Amygdala (tissue), 56 donors: Measurements from ENCODE around the gene RPS8.
"Not testable (repeated sequence)": the region's sequence is repeated elsewhere in the genome, so short reads cannot be mapped to it uniquely, and the experiment has no call there.

Source experiments
- DNase-seq, 56 donors: peaks; one replicate each; lab custom pipeline; 2025; lab: John Stamatoyannopoulos, UW

RPS8 gene

GRCh38 chr1:44817307-44817706 is 42.0 kb downstream of the RPS8 start:
- no peak for DNase-seq

DNA sequence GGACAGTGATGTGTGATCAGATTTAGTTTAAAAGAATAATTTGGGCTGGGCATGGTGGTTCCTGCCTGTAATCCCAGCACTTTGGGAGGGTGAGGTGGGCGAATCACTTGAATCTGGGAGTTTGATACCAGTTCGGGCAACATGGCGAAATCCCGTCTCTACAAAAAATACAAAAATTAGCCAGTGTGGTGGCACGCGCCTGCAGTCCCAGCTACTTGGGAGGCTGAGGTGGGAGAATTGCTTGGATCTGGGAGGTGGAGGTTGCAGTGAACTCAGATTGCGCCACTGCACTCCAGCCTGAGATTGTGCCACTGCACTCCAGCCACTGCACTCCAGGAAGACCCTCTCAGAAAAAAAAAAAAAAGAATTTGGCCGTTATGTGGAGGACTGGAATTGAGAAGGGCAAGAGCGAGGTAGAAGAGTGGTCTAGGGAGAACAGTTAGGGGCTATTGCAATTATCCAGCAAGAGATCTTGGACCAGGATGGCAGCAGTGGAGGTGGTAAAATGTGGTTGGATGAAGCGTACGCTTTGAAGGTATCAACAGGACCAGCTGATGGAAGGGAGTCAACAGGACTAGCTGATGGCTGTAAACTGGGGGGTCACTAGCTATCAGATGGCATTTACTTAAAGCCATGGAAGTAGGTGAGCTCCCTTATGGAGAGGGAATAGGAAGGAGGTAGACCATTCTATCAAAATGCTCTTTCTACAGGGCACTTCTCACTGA is 42.6 kb downstream of the RPS8 start:
- no peak for DNase-seq

DNA sequence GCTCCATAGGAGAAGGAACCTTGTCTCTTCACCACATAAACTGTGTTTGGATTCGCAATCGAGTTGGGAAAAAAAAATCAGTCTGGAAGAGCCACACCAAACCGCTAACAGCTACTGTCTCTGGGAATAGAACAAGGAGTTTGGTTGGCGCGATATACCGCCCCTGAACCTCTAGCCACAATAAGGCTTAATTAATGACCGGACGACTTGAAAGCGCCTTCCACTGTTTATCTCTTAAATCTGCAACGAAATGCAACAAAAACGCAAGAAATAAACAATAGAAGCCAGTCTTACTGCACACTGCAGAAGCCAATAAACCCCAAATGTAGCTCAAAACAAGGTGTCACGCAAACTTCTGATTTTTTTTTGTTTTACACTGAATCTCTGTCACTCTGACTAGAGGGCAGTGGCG is 43.9 kb downstream of the RPS8 start:
- DNase-seq, result no peak

- DNase-seq, result peak in 45 of 56 donors; percentile 23 to 78 (median 55)
Measured at GRCh38 chr1:44819608-44820327, 44.4 kb downstream of the RPS8 start.

DNA sequence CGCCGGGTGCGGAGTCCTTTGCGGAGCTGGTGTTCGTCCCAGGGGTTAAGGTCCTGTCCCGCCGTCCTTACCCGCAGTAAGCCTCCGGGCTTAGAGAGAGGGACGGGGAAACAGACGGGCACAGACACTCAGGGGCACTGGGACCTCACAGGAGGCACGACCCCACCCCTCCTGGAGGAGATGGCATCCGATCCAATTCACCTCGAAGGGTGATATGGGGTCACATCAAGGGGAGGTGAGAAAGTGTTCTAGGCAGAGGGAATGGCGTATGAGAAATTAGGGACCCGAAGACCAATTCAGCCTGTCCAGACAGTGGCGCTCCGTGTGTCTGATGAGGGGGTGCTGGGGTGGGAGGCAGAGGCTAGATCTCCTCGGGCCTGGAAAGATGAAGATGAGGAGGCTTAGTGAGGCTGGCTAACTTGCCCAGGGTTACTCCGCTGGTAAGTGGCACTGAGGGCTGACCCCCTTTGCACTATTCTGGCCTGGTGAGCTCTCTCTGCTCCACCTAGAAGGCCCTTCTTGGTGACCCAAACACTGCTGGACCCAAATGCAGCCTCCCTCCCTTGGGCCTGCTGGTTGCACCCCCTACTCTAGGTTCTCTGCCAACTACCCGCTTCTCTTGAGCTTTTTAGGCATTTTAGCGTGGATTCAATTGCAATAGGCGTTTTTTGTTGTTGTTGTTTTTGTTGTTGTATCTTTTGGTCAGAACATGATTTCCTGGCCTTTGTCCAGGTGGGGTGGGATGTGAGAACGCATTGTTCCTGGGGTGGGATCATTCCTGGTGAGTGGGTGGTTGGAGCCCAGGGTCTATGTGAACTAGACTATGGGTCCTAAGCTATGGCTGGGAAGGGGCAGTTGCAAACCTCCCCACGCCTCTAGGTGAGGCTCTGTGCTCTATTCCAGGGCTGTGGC is 45.2 kb downstream of the RPS8 start:
- DNase-seq, result no peak

DNA sequence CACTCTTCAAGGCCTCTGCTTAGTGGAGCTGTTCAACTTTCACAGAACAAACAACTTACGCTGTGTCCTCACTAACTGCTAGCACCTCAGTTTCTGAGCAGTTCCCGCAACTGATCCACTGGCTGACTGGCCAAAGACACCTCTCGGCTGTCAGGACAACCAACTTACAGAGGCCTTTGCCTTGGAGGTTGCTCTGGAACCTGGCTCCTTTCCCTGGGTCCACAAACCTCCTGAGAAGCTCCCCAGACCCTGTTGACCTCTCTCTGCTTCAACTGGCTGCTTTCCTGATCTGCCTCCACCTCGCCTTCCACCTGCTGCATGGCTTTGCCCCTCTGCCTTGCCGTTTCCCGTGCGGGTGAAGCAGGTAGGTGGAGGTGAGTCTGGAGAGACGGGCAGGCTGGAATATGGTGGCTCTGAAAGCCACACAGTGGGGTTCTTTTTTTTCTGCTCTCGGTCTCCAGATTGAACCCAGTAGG is 45.9 kb downstream of the RPS8 start:
- DNase-seq, result no peak

DNA sequence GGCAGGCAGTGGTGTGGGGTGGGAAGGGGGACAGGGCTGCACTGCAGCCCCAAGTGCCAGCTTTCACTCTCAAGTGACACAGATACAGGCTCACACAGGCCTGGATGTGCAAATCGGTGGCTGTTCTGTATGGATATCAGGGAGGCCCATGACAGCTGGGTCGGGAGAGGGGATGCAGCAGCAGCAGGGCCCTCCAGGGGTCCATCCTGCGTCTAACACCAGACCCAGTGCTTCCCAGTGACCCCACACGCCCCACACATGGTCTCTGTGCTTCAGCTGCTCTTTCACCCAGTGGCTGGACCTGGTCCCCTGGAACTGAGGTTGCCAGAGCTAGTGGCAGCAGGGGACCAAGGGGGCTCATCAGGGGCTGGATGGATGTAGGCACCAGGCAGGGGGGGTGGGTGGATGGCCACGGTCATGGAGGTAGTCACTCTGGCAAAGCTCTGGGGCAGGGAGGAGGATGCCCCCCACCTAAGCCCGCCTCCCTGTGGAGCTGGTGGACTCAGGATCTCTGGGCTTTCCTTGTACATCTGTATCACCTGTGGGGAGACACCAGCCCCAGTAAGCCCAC is 46.9 kb downstream of the RPS8 start:
- DNase-seq, result no peak

DNA sequence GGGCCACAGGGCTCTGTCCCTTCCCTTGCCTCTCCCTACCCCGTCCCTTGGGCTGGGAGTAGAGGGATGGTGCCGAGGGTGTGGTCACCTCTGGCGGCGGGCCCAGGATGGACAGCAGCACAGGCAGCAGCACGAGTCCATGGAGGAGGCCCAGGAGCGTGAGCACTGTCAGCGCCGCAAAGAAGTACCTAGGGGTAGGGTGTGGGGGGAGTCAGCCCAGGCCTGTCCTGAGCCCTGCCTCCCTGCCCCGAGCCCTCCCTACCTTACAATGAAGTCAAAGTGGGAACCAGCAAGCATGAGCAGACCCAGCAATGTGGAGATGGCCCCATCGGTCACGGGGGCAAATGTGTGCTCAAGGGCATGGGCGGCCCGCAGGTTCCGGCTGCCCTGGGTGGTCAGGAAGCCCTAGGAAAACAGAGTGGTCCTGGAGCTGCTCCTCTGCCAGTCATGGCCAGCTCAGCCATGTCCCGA is 47.7 kb downstream of the RPS8 start:
- no peak for DNase-seq

DNA sequence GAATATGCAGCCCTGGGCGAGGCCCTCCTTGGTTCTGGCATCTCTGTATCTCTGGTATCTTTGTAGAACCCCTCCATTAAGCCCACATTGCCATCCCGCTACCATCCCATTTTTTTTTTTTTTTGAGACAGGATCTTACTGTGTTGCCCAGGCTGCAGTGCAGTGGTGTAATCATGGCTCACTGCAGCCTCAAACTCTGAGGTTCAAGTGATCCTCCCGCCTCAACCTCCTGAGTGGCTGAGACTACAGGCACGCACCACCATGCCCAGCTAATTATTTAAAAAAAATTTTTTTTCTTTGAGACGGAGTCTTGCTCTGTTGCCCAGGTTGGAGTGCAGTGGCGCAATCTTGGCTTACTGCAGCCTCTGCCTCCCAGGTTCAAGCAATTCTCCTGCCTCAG is 49.1 kb downstream of the RPS8 start:
- DNase-seq, result not testable (repeated sequence)

DNA sequence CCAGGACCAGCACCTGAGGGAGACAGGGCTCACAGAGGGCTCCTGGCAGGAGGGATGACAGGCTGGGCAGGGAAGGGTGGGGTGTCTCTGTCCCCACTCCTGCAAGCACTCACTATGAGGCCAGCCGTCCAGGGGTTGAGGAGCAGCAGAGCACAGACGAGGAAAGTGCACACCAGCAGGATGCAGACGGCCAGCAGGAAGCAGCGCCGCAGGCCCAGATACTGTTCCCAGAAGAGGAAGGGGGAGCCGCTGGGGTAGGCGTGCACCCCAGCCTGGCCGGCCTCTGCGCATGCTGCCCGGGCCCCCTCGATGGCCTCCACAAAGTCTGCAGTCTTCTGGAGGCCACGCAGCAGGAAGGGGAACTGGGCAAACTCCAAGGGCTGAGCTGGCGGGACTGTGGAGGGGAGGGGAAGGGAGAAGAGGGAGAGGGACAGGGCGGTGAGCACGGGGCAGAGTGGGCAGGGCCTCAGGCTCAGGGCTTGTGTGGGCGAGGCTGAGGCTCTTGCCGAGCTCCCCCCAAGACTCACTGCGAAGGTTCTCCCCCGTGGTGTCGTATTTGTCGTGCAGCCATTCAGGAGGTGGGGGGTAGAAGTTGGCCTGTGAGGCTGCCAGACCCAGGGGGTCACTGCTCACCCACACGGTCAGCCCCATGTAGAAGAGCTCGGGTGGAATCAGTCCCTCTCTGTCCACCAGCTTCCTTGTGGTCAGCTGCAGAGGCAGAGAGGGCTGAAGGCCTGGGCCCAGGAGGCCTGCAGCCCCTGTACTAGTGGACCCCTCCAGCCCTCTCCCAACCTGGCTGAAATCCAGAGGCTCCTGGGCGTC is 51.2 kb downstream of the RPS8 start:
- peak in 24 of 56 donors; percentile 13 to 50 (median 32) for DNase-seq

DNA sequence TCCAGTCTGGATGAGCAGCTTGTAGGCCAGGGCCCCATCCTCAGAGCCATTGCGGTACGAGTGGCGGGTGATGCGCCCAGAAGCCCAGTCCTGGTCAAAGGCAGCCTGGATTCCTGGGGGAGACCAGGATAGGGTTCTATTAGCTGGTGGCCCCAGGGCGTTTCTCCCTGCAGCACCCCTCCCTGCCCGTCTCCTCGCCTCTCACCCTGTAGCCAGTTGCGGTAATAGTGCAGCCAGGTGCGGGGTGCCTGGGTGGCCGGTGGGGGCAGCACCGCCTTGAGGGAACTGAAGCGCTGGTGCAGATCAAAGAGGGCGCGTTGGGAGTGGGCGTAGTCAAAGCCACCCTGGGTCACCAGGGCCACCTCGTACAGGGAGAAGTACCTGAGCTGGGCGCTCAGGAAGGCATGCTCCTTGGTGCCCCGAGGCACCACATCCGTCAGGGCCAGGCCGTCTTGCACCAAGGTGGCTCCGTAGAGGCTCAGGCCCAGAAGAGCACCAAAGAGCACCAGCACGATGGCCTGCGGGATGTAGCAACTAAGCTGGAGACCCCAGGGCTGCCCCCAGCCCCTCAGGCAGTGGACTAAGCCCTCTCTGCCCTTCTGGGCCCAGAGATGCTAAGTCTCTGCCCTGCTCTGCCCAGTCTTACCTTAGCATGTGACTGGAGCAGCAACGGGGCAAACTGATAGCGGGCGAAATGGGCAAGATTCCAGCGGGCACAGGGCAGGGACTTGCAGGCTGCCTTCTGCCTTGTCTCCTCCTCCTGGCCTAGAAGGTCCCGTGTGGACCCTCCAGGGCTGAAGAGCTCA is 52.1 kb downstream of the RPS8 start:
- no peak for DNase-seq

DNA sequence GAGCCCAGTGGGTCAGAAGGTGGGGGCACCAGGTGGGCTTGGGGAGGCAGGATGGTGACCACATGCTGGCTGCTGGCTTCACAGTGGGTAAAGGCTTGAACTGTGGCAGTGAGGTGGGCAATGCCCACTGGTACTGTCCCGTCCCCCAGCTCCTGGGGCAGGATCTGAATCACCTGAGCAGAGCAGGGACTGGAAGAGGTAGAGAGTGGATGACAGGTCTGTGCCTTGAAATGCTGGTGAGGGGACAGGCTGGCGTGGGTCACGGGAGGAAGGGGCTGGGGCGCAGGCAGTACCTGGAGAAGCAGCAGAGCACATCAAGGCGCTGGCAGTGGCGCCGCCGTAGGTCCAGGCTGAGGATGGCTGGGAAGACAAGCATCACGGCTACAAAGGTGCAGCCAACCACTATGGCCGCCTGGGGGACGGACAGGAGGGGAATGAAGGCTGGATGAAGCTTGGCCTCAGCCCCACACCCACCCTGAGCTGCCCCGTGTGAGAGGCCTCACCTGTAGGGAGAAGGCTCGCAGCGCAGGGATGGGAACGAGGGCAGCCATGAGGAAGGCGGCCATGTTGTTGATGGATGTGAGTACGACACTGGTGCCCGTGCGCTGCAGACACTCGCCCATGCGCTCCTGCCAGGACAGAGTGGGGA is 52.8 kb downstream of the RPS8 start:
- no peak for DNase-seq
